HUES64 (cell line): ENCODE measurements around the gene NEIL1.
"Not testable (repeated sequence)": the region's sequence is repeated elsewhere in the genome, so short reads cannot be mapped to it uniquely, and the experiment has no call there.

Experiments used
- H3K27ac ChIP-seq: 2 replicates; pipeline ENCODE4 v1.7.0; 2013; ENCODE audit warnings: low read depth, low read length, inconsistent platforms
- H3K27me3 ChIP-seq: 2 replicates; pipeline ENCODE4 v1.6.1; 2013; ENCODE audit warnings: mild to moderate bottlenecking, low read length; ENCODE audit not compliant: insufficient read depth
- H3K36me3 ChIP-seq: 2 replicates; pipeline ENCODE4 v1.6.1; 2013; ENCODE audit warnings: mild to moderate bottlenecking, low read length; ENCODE audit not compliant: insufficient read depth
- H3K4me1 ChIP-seq: 2 replicates; pipeline ENCODE4 v1.6.1; 2013; ENCODE audit warnings: mild to moderate bottlenecking, low read length, moderate library complexity; ENCODE audit not compliant: insufficient read depth
- H3K4me3 ChIP-seq: 2 replicates; pipeline ENCODE4 v1.5.1; 2013; ENCODE audit warnings: mild to moderate bottlenecking, low read length, moderate library complexity
- H3K9ac ChIP-seq: 2 replicates; pipeline ENCODE4 v1.6.1; 2013; ENCODE audit warnings: mild to moderate bottlenecking, low read depth, low read length
- H3K9me3 ChIP-seq: 2 replicates; pipeline ENCODE4 v1.6.1; 2013; ENCODE audit warnings: low read depth, low read length; ENCODE audit not compliant: insufficient read depth
- WGBS: fragments of 150-250, 120-280 bp; methylation state at CpG from one replicate; pipeline ENCODE4 v1.1.7; 2013; ENCODE audit warnings: missing lambda C conversion rate; 5-methylcytosine and 5-hydroxymethylcytosine counted together

The NEIL1 gene

DNA sequence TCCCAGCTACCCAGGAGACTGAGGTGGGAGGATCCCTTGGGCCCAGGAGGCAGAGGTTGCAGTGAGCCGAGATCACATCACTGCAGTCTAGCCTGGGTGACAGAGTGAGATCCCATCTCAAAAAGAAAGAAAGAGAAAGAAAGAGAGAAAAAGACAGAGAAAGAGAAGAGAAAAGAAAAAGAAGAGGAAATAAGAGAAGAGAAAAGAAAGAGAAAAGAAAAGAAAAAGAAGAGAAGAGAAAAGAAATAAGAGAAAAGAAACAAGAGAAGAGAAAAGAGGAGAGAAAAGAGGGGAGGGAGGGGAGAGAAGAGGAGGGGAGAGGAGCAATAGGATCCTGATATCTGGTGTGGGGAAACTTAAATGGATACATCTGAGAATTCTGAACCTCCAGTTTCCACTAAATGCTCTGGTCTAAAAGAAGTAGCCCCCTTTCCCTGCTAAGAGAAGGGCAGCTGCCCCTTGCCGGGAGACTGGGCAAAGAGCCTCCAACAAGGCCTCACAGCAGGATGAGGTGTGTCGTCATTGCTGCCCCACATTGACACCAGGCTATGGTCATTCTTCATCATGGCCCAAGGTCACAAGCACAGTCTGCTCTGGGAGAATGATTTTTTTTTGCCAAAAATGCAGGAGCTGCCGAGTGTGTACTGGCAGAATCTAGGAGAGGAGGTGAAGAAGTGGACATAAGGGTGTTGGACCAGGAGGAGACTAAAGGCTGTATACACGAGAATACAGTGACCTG is 32.1 kb upstream of the NEIL1 start:
- Histone ChIP-seq H3K4me1 (no peaks in the 10 kb centered on the region), H3K9me3 (no peaks in the 10 kb centered on the region), H3K4me3 (no peak overlapping the region), H3K27me3 (0 out of 2 replicates have a peak, but pooled peaks cover 2% of the 10 kb centered on the region), H3K36me3 (no peaks in the 10 kb centered on the region), H3K9ac (no peak overlapping the region), H3K27ac (no peak overlapping the region)
- 87% methylated on average over 5 of the region's 5 CpGs for WGBS

DNA sequence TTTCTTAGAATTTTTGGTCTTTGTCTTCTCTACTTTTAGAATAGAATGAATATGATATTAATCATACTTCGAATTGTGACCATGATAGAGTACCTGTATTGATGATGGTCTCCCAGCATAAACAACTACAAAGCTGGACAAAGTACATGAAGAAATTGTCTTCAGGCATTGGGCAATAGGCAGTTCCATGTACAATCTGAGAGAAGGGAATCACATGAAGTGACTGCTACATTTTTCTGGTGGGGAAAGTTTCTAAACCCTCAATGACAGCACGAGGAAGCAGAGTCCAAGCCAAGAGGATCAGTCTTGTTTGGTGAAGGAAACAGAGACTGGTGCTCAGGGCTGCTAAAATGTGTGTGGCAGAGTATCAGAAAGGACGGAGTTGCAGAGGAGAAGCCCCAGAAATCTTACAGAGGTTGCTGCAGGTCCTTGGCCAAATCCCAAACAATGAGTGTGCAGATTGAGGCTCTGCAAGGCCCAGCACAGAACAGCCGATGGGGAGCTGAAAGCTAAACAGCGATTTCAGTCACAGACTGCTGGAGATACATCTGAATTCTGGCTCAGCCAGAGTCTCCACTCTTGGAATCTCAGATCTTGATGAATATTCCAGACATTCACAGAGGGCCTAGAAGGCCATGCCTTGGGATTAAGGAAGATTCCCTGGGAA is 27.5 kb upstream of the NEIL1 start:
- H3K36me3 ChIP-seq, H3K9ac ChIP-seq, H3K4me1 ChIP-seq, H3K4me3 ChIP-seq, H3K27me3 ChIP-seq, H3K27ac ChIP-seq, H3K9me3 ChIP-seq: not testable (repeated sequence)
- WGBS: 94% methylated on average over 5 of the region's 5 CpGs

DNA sequence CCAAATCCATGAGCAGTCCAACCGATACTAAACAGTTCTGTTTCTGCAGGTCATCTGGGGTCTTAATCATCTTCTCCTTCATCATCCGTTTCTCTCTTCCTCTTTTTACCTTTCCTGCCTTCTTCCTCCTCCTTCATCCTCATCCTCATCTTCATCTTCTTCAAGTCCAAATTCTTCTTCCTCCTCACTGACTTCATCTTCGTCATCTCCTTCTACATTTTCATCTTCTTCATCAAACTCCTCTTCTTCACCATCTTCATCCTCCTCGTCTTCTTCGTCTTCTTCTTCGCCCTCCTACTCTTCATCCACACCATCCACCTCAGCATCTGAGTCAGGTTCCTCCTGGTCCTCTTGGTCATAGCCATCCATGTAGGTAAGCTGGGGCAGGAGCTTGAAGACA is 25.1 kb upstream of the NEIL1 start:
- Histone ChIP-seq H3K27ac (no peak overlapping the region), H3K36me3 (no peaks in the 10 kb centered on the region), H3K4me3 (no peak overlapping the region), H3K9ac (no peak overlapping the region), H3K4me1 (no peaks in the 10 kb centered on the region), H3K9me3 (no peaks in the 10 kb centered on the region), H3K27me3 (no peaks in the 10 kb centered on the region; the same call in 1 of the 2 replicates)
- WGBS: 91% methylated on average over 6 of the region's 6 CpGs

DNA sequence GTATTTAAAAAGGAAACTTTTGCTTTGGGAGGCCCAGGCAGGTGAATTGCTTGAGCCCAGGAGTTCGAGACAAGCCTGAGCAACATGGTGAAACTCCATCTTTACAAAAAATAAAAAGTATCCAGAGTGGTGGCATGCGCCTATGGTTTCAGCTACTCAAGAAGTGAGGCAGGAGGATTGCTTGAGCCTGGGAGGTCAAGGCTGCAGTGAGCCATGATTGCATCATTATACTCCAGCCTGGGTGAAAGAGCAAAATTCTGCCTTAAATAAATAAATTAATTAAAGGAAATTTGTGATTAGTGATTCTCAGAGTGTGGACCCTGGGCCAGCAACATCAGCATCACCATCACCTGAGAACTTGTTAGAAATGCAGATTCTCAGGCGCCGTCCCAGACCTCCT is 20.9 kb upstream of the NEIL1 start:
- Histone ChIP-seq H3K9me3 (no peaks in the 10 kb centered on the region), H3K27ac (no peak overlapping the region), H3K36me3 (no peaks in the 10 kb centered on the region), H3K4me3 (no peak overlapping the region), H3K4me1 (no peaks in the 10 kb centered on the region), H3K9ac (no peak overlapping the region), H3K27me3 (no peaks in the 10 kb centered on the region; the same call in 1 of the 2 replicates)
- WGBS: 100% methylated on average over 3 of the region's 4 CpGs

DNA sequence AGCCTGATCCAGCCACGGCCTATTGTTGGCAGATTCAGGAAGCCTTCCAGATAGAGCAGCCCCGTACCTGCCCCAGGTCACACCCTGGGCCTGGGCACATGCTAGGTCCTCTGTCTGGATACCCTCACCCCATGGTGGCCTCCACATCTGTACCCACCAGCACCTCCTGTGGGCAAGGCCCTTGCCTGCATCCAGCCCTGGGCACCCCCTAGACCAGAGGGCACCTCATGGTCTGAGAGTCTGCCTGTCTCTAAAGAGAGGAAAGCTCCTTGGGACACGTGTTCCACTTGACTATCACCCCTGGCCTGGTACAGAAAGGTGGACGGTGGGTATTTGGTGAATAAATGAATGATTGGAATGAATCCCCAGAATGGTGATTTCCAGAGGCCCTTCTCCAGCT is 19.8 kb upstream of the NEIL1 start:
- no peaks in the 10 kb centered on the region for H3K9me3 ChIP-seq
- no peaks in the 10 kb centered on the region for H3K36me3 ChIP-seq
- H3K4me3 ChIP-seq: no peak overlapping the region
- no peaks in the 10 kb centered on the region for H3K27me3 ChIP-seq
- no peak overlapping the region for H3K27ac ChIP-seq
- 89% methylated on average over 4 of the region's 4 CpGs for WGBS
- no peak overlapping the region for H3K9ac ChIP-seq
- no peaks in the 10 kb centered on the region for H3K4me1 ChIP-seq

DNA sequence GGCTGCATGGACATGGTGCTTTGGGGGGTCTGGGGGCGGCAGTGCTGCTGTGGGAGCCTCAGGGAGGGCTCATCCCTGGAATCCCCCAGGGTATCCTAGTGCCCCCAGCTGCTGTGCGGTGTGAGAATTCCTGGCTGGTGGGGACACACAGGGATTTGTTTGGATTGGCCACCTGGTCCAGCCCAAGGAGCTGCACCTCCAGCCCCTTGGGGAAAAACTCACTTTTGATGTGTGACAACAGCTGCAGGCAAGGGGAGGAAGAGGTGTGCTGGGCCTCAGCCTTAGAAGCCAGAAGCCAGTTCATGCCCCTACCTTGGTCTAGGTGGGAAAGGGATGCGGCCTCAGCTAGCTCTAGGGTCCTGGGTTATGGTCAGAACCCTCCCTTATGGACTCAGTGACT is 19.3 kb upstream of the NEIL1 start:
- Histone ChIP-seq H3K9ac (no peak overlapping the region), H3K36me3 (no peaks in the 10 kb centered on the region), H3K27me3 (no peaks in the 10 kb centered on the region), H3K4me3 (no peak overlapping the region), H3K27ac (no peak overlapping the region), H3K4me1 (no peaks in the 10 kb centered on the region), H3K9me3 (no peaks in the 10 kb centered on the region)
- WGBS: 95% methylated on average over 3 of the region's 3 CpGs

DNA sequence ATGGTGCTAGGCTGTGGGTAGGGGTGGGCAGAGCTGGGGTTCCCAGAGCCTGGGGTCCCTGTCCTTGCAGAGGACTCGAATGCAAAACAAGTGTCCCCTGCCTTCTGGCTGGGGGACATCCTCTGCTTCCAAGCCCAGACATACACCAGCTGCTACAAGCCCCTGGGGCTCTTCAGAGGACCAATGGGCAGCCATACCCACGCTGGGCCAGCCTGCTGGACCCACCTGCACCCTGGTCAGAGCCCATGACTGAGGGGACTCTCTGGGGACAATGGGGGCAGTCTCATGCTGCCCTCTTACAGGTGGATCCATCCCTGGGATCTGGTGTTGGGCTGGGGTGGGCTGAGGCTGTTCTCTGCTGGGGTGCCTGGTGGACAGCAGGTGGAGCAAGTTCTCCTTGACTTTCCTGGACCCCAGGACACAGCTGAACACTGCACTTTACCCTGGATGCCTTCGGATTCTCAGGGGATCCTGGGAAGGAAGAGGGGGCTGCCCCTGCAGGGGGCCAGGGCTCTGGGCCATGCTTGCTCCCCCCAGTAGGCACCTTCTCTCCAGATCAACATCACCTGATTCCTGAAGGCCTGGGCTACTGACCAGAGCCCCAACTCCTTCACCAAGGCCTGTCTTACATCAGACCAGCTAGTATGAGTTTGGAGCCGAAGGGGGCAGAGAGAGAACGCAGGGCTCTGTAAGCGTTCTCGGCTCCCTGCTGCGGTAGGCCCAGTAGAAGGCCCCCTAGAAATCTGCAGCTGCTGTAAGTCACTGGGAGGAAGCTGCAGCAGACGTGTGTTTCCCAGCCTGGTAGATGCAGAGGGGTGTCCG is 18.1 kb upstream of the NEIL1 start:
- no peaks in the 10 kb centered on the region for H3K9me3 ChIP-seq

DNA sequence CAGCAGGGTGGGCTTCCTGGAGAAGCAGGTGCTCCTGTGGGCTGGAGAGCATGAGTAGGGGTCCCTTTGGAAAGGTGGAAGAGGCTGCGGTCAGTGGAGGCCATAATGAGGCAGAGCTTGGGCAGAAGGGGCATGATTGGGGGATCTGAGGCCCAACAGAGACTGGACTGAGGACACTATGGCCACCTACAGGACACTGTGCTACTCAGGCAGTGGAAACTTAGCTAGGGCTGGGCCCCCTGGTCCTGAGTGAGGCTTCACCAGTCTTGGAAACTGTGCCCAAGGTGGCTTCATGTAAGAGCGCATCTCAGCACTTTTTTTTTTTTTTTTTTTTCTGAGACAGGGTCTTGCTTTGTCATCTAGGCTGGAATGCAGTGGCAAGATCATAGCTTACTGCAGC is 17.3 kb upstream of the NEIL1 start:
- 97% methylated on average over 2 of the region's 2 CpGs for WGBS
- H3K27ac ChIP-seq: no peak overlapping the region
- no peaks in the 10 kb centered on the region for H3K36me3 ChIP-seq
- H3K9ac ChIP-seq: no peak overlapping the region
- no peaks in the 10 kb centered on the region for H3K27me3 ChIP-seq
- H3K4me3 ChIP-seq: no peak overlapping the region
- H3K4me1 ChIP-seq: no peaks in the 10 kb centered on the region
- no peaks in the 10 kb centered on the region for H3K9me3 ChIP-seq

More for the DNA sequence above, 18.1 kb upstream of the NEIL1 start:
- H3K27ac ChIP-seq: no peak overlapping the region
- WGBS: 89% methylated on average over 10 of the region's 10 CpGs
- H3K4me3 ChIP-seq: no peak overlapping the region
- no peak overlapping the region for H3K9ac ChIP-seq
- H3K36me3 ChIP-seq: no peaks in the 10 kb centered on the region
- H3K4me1 ChIP-seq: no peaks in the 10 kb centered on the region
- no peaks in the 10 kb centered on the region for H3K27me3 ChIP-seq

DNA sequence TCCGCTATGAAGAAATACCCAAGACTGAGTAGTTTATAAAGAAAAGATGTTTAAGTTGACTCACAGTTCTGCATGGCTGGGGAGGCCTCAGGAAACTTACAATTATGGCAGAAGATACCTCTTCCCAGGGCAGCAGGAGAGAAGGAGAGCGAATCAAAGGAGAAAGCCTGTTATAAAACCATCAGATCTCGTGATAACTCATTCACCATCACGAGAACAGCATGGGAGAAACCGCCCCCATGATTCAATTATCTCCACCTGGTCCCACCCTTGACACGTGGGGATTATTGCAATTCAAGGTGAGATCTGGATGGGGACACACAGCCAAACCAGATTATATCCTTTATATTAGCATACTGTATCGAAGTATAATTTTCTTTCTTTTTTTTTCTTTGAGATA is 14.7 kb upstream of the NEIL1 start:
- H3K4me1 ChIP-seq, H3K27me3 ChIP-seq, H3K4me3 ChIP-seq, H3K9me3 ChIP-seq, H3K27ac ChIP-seq, H3K9ac ChIP-seq, H3K36me3 ChIP-seq: not testable (repeated sequence)
- WGBS: 86% methylated on average over 7 of the region's 7 CpGs

DNA sequence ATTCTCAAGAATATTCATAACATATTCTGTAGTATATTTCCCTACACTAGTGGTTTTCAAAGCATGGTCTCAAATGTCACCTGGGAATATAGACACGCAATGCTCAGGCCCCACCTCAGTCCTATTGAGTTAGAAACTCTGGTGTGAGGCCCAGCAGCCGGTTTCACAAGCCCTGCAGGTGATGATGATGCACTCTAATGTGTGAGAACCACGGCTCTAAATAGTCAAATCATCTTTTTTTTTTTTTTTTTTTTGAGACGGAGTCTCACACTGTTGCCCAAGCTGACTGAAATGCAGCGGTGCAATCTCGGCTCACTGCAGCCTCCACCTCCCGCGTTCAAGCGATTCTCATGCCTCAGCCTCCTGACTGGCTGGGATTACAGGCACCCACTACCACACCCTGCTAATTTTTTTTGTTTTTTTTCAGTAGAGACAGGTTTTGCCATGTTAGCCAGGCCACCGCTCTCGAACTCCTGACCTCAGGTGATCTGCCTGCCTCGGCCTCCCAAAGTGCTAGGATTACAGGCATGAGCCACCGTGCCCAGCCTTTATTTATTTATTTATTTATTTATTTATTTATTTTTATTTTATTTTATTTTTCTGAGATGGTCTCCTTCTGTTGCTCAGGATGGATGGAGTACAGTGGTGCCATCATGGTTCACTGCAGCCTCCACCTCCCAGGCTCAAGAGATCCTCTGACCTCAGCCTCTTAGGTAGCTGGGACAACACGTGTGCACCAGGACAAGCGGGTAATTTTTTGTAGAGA is 13.0 kb upstream of the NEIL1 start:
- not testable (repeated sequence) for H3K27ac ChIP-seq, H3K36me3 ChIP-seq, H3K9ac ChIP-seq, H3K4me3 ChIP-seq, H3K27me3 ChIP-seq, H3K4me1 ChIP-seq, H3K9me3 ChIP-seq
- 90% methylated on average over 14 of the region's 15 CpGs for WGBS

DNA sequence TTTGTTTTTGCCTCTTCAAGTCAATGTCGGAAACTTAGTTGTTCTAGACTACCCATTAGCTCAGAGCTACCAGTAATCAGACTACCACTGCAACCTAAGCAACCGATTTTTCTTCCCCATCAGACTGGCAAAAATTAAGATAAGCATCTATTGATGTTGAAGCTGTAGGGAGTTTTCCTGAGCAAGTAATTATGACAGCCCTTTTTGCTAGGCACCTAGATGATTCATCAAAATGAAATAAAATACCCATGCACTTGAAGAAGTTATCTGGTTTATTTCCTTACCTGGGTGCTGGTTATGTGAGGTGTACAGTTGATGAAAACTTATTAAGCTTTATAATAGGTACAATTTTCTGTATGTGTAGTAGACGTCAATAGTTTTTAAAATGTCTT is 11.5 kb upstream of the NEIL1 start:
- H3K9me3 ChIP-seq: no peaks in the 10 kb centered on the region
- H3K27ac ChIP-seq: no peak overlapping the region
- H3K27me3 ChIP-seq: no peaks in the 10 kb centered on the region
- peak overlapping the region; percentile 75 for H3K9ac ChIP-seq
- peaks cover 7% of the 10 kb centered on the region; the same call in 1 of the 2 replicates for H3K4me1 ChIP-seq
- WGBS: 59% methylated on average over 2 of the region's 3 CpGs
- H3K36me3 ChIP-seq: peaks cover 17% of the 10 kb centered on the region
- H3K4me3 ChIP-seq: peak overlapping the region; percentile 85
